ENCODE data around the gene SRGAP2B. TPM values are rescaled to one million over a fixed set of nuclear protein-coding genes. Genes with fewer than 3 reads are reported as not detected.
"Not testable (repeated sequence)": the region's sequence is repeated elsewhere in the genome, so short reads cannot be mapped to it uniquely, and the experiment has no call there.

The SRGAP2B gene
- total RNA-seq, 1 experiment from 2014 or later, result 23.5 TPM

- not testable (repeated sequence) for H3K4me1 Mint-ChIP-seq; H3K36me3 Mint-ChIP-seq (ENCODE audit: insufficient read depth in 1 of 3, low read depth in 3 of 3); H3K4me3 Mint-ChIP-seq; H2AK5ac ChIP-seq (ENCODE audit: insufficient read length, low read length); H3K18ac ChIP-seq (ENCODE audit: insufficient read length, low read depth, low read length); H4K8ac ChIP-seq (replicated peaks; ENCODE audit: insufficient read length, low read depth, low read length); H3K9me3 ChIP-seq (ENCODE audit: control insufficient read depth, low read depth, low read length); H3K4me1 ChIP-seq (ENCODE audit: insufficient read depth, low read length); H3K4me2 ChIP-seq (ENCODE audit: insufficient read depth, insufficient read length, low read length); H3K79me2 ChIP-seq (ENCODE audit: insufficient read depth, low read length); H4K5ac ChIP-seq (ENCODE audit: insufficient read length, low read depth, low read length); H3K27me3 Mint-ChIP-seq (ENCODE audit: low read depth); H4K20me1 ChIP-seq (ENCODE audit: control insufficient read depth, insufficient read depth, insufficient read length); H3K23me2 ChIP-seq (ENCODE audit: insufficient read length, low read depth, low read length, poor library complexity, severe bottlenecking); H2BK120ac ChIP-seq (ENCODE audit: low read depth, low read length, poor library complexity, severe bottlenecking); H2BK20ac ChIP-seq (ENCODE audit: low read depth, low read length, poor library complexity, severe bottlenecking); H2BK15ac ChIP-seq (ENCODE audit: low read depth, low read length); H3K79me1 ChIP-seq (ENCODE audit: insufficient read depth, low read depth, low read length, poor library complexity, severe bottlenecking); H3K4ac ChIP-seq (ENCODE audit: low read depth, low read length); H3K14ac ChIP-seq (ENCODE audit: insufficient read depth, low read length); H2BK12ac ChIP-seq (ENCODE audit: insufficient read length, low read depth, low read length); H3K9ac ChIP-seq (ENCODE audit: extremely low read depth, insufficient read length, low read length); H2BK5ac ChIP-seq (ENCODE audit: insufficient read length, low read length); H3K56ac ChIP-seq (ENCODE audit: insufficient read length, low read depth, low read length); H3K27ac Mint-ChIP-seq; H3K23ac ChIP-seq (ENCODE audit: insufficient read length, low read depth, low read length); H3K9me3 Mint-ChIP-seq; H3K27ac ChIP-seq (ENCODE audit: insufficient read length, low read depth, low read length); DNase-seq; H4K91ac ChIP-seq (ENCODE audit: insufficient read length, low read depth, low read length); H3K27me3 ChIP-seq (ENCODE audit: insufficient read depth, low read length); H3T11ph ChIP-seq (ENCODE audit: low read length); H2AFZ ChIP-seq (ENCODE audit: low read length)
- WGBS (ENCODE audit: extremely low coverage, insufficient read length, low lambda C conversion rate), result no CpG with 5 or more reads among the region's 3 CpGs
Observed at GRCh38 chr1:145119842-145120241, 24.7 kb upstream of the SRGAP2B start.

GRCh38 chr1:145115587-145116493 is 20.7 kb upstream of the SRGAP2B start:
- H3K23me2 ChIP-seq (ENCODE audit: insufficient read length, low read depth, low read length, poor library complexity, severe bottlenecking); H2BK15ac ChIP-seq (ENCODE audit: low read depth, low read length); H4K5ac ChIP-seq (ENCODE audit: insufficient read length, low read depth, low read length); H3K79me2 ChIP-seq (ENCODE audit: insufficient read depth, low read length); H3K14ac ChIP-seq (ENCODE audit: insufficient read depth, low read length); H2BK20ac ChIP-seq (ENCODE audit: low read depth, low read length, poor library complexity, severe bottlenecking); H3K4me2 ChIP-seq (ENCODE audit: insufficient read depth, insufficient read length, low read length); H2AK5ac ChIP-seq (ENCODE audit: insufficient read length, low read length); H3K23ac ChIP-seq (ENCODE audit: insufficient read length, low read depth, low read length); H4K8ac ChIP-seq (replicated peaks; ENCODE audit: insufficient read length, low read depth, low read length); H3K27me3 ChIP-seq (ENCODE audit: insufficient read depth, low read length); H3K4ac ChIP-seq (ENCODE audit: low read depth, low read length); H3K27ac Mint-ChIP-seq; H4K20me1 ChIP-seq (ENCODE audit: control insufficient read depth, insufficient read depth, insufficient read length); H3K4me1 Mint-ChIP-seq; H3K27me3 Mint-ChIP-seq (ENCODE audit: low read depth); H3K4me1 ChIP-seq (ENCODE audit: insufficient read depth, low read length); H3T11ph ChIP-seq (ENCODE audit: low read length); H3K9me3 ChIP-seq (ENCODE audit: control insufficient read depth, low read depth, low read length); H2BK120ac ChIP-seq (ENCODE audit: low read depth, low read length, poor library complexity, severe bottlenecking); H3K79me1 ChIP-seq (ENCODE audit: insufficient read depth, low read depth, low read length, poor library complexity, severe bottlenecking); H4K91ac ChIP-seq (ENCODE audit: insufficient read length, low read depth, low read length); H3K56ac ChIP-seq (ENCODE audit: insufficient read length, low read depth, low read length); DNase-seq; H3K9ac ChIP-seq (ENCODE audit: extremely low read depth, insufficient read length, low read length); H2BK5ac ChIP-seq (ENCODE audit: insufficient read length, low read length); H2AFZ ChIP-seq (ENCODE audit: low read length); H2BK12ac ChIP-seq (ENCODE audit: insufficient read length, low read depth, low read length); H3K36me3 Mint-ChIP-seq (ENCODE audit: insufficient read depth in 1 of 3, low read depth in 3 of 3); H3K18ac ChIP-seq (ENCODE audit: insufficient read length, low read depth, low read length); H3K27ac ChIP-seq (ENCODE audit: insufficient read length, low read depth, low read length); H3K4me3 Mint-ChIP-seq; H3K9me3 Mint-ChIP-seq: not testable (repeated sequence)
- no CpG with 5 or more reads among the region's 6 CpGs for WGBS (ENCODE audit: extremely low coverage, insufficient read length, low lambda C conversion rate)

Measured in H9 (cell line).